Purkinje cell (primary cell): Measurements from ENCODE around the gene NR1I3. TPM values are rescaled to one million over a fixed set of nuclear protein-coding genes. Genes with fewer than 3 reads are reported as not detected.

Source experiments
- polyA plus RNA-seq: library from polyadenylated mRNA; unstranded; fragments of >200 nt; fragmentation: Nextera tagmentation; gene quantifications from 2 replicates; pipeline ENCODE4 v1.2.1, GENCODE V29; 2014

Gene NR1I3, protein sequence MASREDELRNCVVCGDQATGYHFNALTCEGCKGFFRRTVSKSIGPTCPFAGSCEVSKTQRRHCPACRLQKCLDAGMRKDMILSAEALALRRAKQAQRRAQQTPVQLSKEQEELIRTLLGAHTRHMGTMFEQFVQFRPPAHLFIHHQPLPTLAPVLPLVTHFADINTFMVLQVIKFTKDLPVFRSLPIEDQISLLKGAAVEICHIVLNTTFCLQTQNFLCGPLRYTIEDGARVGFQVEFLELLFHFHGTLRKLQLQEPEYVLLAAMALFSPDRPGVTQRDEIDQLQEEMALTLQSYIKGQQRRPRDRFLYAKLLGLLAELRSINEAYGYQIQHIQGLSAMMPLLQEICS
- polyA plus RNA-seq = 0.23 and 1.4 TPM in 2 replicates

DNA sequence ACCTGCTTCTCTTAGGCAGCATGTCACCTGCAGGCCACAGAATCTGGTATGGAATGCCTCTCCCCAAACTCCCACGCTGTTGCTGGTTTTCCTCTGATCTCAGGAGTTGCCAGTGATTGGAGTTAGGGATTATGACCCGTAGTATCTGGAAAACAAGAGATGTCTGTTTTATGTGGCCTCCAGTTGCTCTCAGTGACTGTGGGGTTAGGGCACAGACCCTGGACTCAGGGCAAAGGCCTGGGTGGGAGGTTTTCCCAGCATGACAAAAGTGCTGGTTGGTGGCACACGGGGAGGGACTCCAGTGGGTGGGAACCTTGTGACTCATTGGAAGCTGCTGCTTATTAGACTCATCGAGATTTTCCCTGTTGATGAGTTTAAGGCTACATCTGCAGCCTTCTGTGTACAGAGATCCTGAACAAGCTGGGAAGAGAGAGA, at the start of gene NR1I3:
NR1I3 (minus strand) TSS at position 165 of the 435 bp plus-strand sequence. CDS start 1,638 bp downstream, outside the sequence.

DNA sequence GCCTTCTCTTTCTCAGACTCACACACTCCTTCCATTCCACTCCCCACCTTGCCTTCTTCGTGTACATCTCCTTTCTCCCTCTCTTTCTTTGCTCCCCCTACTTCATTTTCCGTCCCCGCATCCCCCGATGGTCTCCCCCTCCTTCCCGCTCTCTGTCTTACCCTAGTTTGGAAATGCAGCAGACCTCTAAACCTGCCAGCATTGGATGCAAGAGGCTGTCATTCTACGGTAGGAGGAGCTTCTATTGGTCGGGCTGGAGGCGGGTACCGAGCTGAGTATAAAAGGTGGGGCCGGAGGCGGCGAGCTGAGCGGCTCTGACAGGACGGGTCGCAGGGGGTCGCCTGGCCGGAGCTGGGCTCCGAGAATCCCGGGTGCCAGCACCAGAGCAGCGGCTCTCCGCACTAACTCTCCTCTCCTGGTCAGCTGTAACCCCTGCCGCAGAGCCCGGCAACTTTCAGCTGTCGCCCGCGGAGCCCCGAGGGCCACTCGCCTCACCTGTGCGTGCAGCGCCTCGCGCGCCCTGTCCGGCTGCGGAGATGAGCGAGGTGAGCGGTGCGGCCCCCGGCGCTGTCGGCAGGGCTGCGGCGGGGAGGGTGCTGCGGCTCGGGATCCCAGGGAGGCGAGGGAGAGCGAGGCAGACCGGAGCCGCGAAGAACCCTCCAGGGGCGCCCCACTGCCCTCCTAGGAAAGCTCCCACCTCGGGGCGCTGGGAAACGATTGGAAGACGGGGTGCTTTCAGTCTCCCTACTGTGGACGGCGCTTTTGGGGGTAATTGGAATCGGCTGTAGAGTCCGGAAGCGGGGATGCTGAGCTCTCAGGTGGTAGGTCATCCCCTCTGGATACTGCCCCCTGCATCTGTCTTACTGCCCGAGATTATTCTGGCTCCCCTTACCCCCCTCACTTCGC, 20.7 kb upstream of the NR1I3 start, which contains the start of gene PCP4L1:
PCP4L1 (plus strand) TSS at position 307 of the 906 bp plus-strand sequence; CDS start at position 537, 230 bp downstream.

GRCh38 chr1:161225534-161226319, 12.3 kb downstream of the NR1I3 start, which contains the start of gene TOMM40L:
TSS of gene TOMM40L (plus strand) at chr1:161226060. CDS start at chr1:161226490, 430 bp downstream.

GRCh38 chr1:161215076-161215475, 22.9 kb downstream of the NR1I3 start, which contains the start of gene FCER1G:
TSS of gene FCER1G (plus strand) at chr1:161215295. CDS start at chr1:161215322, 27 bp downstream.

GRCh38 chr1:161201836-161202712, 35.9 kb downstream of the NR1I3 start, which contains the start of gene NDUFS2:
TSS of gene NDUFS2 (plus strand) at chr1:161202367. CDS start at chr1:161202386, 19 bp downstream.

GRCh38 chr1:161198897-161199431, 39.0 kb downstream of the NR1I3 start, which contains the start of gene ADAMTS4:
TSS of gene ADAMTS4 (minus strand) at chr1:161199054. CDS start at chr1:161198627, 427 bp downstream.

Other genes starting within 250 kb of the NR1I3 start
- gene F11R, start 217.1 kb downstream of the NR1I3 start, polyA plus RNA-seq = 0.10 TPM in 1 of 2 replicates, not detected in the other
- 35.1 and 74.9 TPM in 2 replicates for gene TSTD1, start 199.2 kb downstream of the NR1I3 start, polyA plus RNA-seq
- 0.36 and 1.1 TPM in 2 replicates for gene USF1, start 192.2 kb downstream of the NR1I3 start, polyA plus RNA-seq
- gene ARHGAP30, start 168.3 kb downstream of the NR1I3 start, polyA plus RNA-seq = 0.11 TPM in 1 of 2 replicates, not detected in the other
- gene NECTIN4, start 148.6 kb downstream of the NR1I3 start, polyA plus RNA-seq = not detected in 2 replicates
- 8.0 and 17.1 TPM in 2 replicates for gene KLHDC9, start 139.8 kb downstream of the NR1I3 start, polyA plus RNA-seq
- 92.1 and 97.1 TPM in 2 replicates for gene PFDN2, start 120.2 kb downstream of the NR1I3 start, polyA plus RNA-seq
- 35.5 and 38.5 TPM in 2 replicates for gene NIT1, start 120.1 kb downstream of the NR1I3 start, polyA plus RNA-seq
- 27.4 and 28.0 TPM in 2 replicates for gene DEDD, start 105.5 kb downstream of the NR1I3 start, polyA plus RNA-seq
- 301 and 305 TPM in 2 replicates for gene UFC1, start 84.2 kb downstream of the NR1I3 start, polyA plus RNA-seq
- 3.2 and 6.2 TPM in 2 replicates for gene USP21, start 78.7 kb downstream of the NR1I3 start, polyA plus RNA-seq
- 27.6 and 29.5 TPM in 2 replicates for gene PPOX, start 71.8 kb downstream of the NR1I3 start, polyA plus RNA-seq
- gene B4GALT3, start 60.7 kb downstream of the NR1I3 start, polyA plus RNA-seq = 6.5 and 12.7 TPM in 2 replicates
- 0.13 and 0.62 TPM in 2 replicates for gene ADAMTS4, start 39.1 kb downstream of the NR1I3 start, polyA plus RNA-seq
- 145 and 159 TPM in 2 replicates for gene NDUFS2, start 35.8 kb downstream of the NR1I3 start, polyA plus RNA-seq
- gene FCER1G, start 22.9 kb downstream of the NR1I3 start, polyA plus RNA-seq = 2.9 and 7.6 TPM in 2 replicates
- not detected in 2 replicates for gene APOA2, start 14.6 kb downstream of the NR1I3 start, polyA plus RNA-seq
- gene TOMM40L, start 12.1 kb downstream of the NR1I3 start, polyA plus RNA-seq = 9.1 and 11.9 TPM in 2 replicates
- gene PCP4L1, start 20.5 kb upstream of the NR1I3 start, polyA plus RNA-seq = 5.9 and 7.5 TPM in 2 replicates
- not detected in 2 replicates for gene MPZ, start 71.8 kb upstream of the NR1I3 start, polyA plus RNA-seq
- 72.3 and 72.8 TPM in 2 replicates for gene SDHC, start 76.2 kb upstream of the NR1I3 start, polyA plus RNA-seq
- 0.83 and 1.7 TPM in 2 replicates for gene CFAP126, start 129.7 kb upstream of the NR1I3 start, polyA plus RNA-seq